Gastrocnemius medialis (tissue), 4 donors: Measurements from ENCODE around the gene GPRC6A. TPM values are rescaled to one million over a fixed set of nuclear protein-coding genes. Genes with fewer than 3 reads are reported as not detected.
"Not testable (repeated sequence)": the region's sequence is repeated elsewhere in the genome, so short reads cannot be mapped to it uniquely, and the experiment has no call there.

Experiments used
- ATAC-seq, 2 donors: fragments of 150-250 bp; one replicate each; pipeline ENCODE4 v1.9.1; 2016
- DNase-seq, 2 donors: peaks; one replicate each; pipeline ENCODE4 v3.0.0-alpha.2; 2019
- H3K27ac ChIP-seq, 4 donors: fragments of 200-600 bp; sonication (generic); 1 replicate in 1 of 4; 2 replicates in 3 of 4; pipeline ENCODE4 v1.5.1; 2016 to 2018; ENCODE audit warnings: mild to moderate bottlenecking in 2 of 4, moderate library complexity in 1 of 4
- H3K27me3 ChIP-seq, 3 donors: fragments of 200-600 bp; sonication (generic) in 2 of 3; 1 replicate in 1 of 3; 2 replicates in 2 of 3; pipeline versions ENCODE4 v1.5.1 to v1.6.0; 2016 to 2019; ENCODE audit warnings: mild to moderate bottlenecking in 1 of 3, moderate library complexity in 1 of 3
- H3K36me3 ChIP-seq, 2 donors: fragments of 200-600 bp; sonication (generic) in 1 of 2; one replicate each; pipeline ENCODE4 v1.5.1; 2017 to 2018
- H3K4me1 ChIP-seq, 2 donors: fragments of 200-600 bp; sonication (generic) in 1 of 2; one replicate each; pipeline ENCODE4 v1.5.1; 2016 to 2017; ENCODE audit warnings: mild to moderate bottlenecking in 2 of 2
- H3K4me3 ChIP-seq, 4 donors: fragments of 200-600 bp; sonication (generic) in 3 of 4; 1 replicate in 1 of 4; 2 replicates in 3 of 4; pipeline ENCODE4 v1.5.1; 2016 to 2019; ENCODE audit warnings: mild to moderate bottlenecking in 2 of 4
- H3K9me3 ChIP-seq, 3 donors: fragments of 200-600 bp; sonication (generic) in 2 of 3; 1 replicate in 1 of 3; 2 replicates in 2 of 3; pipeline ENCODE4 v1.5.1; 2016 to 2019
- POLR2A ChIP-seq, 2 donors: fragments of 450-650 bp; IDR thresholded peaks; one replicate each; pipeline ENCODE4 v1.6.1; 2017; ENCODE audit warnings: antibody characterized with exemption in 2 of 2, mild to moderate bottlenecking in 2 of 2, moderate library complexity in 2 of 2
- in situ Hi-C, 4 donors: fragments of 200-750 bp; cut with MboI; loops; one replicate each; pipeline versions ENCODE4 v1.15.0 to v1.8.0; 2017; ENCODE audit warnings: low sequenced_read_pairs in 4 of 4
- intact Hi-C: fragments of 100-400 bp; cut with DNase I; formaldehyde crosslinking; loops from one replicate; pipeline ENCODE4 v1.15.1; 2023; ENCODE audit warnings: low total_unique reads
- total RNA-seq, 4 donors: library from RNA; depleted of rRNA; stranded (reverse); fragments of >200 nt; gene quantifications; one replicate each; pipeline versions ENCODE4 v1.1.0 to v1.2.3, GENCODE V29; 2016
- TF ChIP-seq, protein P1 (sequence below), 5 experiments: fragments of 450-650 bp in 3 of 5; fragments of 200-600 bp in 2 of 5; sonication (generic) in 2 of 5; IDR thresholded peaks in 4 of 5; conservative IDR thresholded peaks in 1 of 5; 1 replicate in 4 of 5; 2 replicates in 1 of 5; pipeline ENCODE4 v1.5.1; 2016 to 2019; ENCODE audit warnings: antibody characterized with exemption in 5 of 5, mild to moderate bottlenecking in 3 of 5, moderate library complexity in 3 of 5

GPRC6A gene
- total RNA-seq, 4 donors from 2014 or later, result not detected

DNA sequence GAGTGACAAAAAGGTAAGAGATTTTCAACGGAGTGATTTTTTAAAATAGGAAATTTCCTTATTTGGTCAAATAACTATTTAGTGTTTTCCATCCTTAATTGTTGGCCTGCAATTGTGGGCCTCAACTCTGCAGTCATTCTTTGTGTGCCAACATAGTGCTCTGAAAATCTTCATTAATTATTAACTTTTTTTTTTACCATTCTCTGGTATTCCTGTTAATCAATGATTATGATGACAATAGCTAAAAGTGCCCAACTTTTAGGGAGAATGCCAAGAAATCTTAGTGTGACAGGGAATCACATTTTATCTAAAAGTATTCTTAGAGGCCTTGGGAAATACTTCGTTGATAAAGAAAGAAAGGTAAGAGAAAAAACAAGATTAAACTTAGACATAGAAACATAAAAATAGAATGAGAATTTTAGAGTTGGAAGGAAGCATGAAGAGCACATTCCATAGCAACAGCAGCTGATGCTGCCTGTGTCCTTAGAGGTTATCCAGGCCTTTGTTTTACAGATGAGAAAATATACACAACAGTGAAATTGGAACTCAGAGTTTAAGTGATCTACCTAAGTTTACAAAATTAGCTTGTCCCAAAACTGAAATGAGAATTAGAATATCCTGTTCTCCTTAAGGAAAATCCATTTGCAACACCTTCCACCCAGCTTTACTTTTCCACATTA, 1.2 kb downstream of the GPRC6A start:
- no peak for ATAC-seq
- no peak overlapping the region for H3K4me3 ChIP-seq
- DNase-seq, result no peak
- H3K4me1 ChIP-seq, result no peaks in the 10 kb centered on the region
- H3K36me3 ChIP-seq, result no peaks in the 10 kb centered on the region
- intact Hi-C loops (no loop called here), in situ Hi-C loops (no loop called here)
- TF ChIP-seq POLR2A (IDR thresholded peaks at IDR 0.05), result no peak
- TF ChIP-seq, protein P1, sequence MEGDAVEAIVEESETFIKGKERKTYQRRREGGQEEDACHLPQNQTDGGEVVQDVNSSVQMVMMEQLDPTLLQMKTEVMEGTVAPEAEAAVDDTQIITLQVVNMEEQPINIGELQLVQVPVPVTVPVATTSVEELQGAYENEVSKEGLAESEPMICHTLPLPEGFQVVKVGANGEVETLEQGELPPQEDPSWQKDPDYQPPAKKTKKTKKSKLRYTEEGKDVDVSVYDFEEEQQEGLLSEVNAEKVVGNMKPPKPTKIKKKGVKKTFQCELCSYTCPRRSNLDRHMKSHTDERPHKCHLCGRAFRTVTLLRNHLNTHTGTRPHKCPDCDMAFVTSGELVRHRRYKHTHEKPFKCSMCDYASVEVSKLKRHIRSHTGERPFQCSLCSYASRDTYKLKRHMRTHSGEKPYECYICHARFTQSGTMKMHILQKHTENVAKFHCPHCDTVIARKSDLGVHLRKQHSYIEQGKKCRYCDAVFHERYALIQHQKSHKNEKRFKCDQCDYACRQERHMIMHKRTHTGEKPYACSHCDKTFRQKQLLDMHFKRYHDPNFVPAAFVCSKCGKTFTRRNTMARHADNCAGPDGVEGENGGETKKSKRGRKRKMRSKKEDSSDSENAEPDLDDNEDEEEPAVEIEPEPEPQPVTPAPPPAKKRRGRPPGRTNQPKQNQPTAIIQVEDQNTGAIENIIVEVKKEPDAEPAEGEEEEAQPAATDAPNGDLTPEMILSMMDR (IDR thresholded peaks at IDR 0.05 in 4 of 5, conservative IDR thresholded peaks at IDR 0.05 in 1 of 5), result no peak
- H3K27me3 ChIP-seq, result no peaks in the 10 kb centered on the region
- H3K9me3 ChIP-seq, result no peaks in the 10 kb centered on the region
- no peak overlapping the region for H3K27ac ChIP-seq

DNA sequence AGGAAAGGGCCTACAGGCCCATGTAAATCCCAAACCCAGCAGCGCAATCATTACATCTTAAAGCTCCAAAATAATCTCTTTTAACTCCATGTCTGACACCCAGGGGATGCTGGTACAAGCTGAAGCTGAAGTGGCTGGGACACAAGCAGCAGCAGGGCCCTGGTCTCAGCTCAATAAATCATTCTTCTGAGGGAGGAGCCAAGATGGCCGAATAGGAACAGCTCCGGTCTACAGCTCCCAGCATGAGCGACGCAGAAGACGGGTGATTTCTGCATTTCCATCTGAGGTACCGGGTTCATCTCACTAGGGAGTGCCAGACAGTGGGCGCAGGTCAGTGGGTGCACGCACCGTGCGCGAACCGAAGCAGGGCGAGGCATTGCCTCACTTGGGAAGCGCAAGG, 12.5 kb downstream of the GPRC6A start:
- in situ Hi-C loops, ATAC-seq, H3K9me3 ChIP-seq, H3K36me3 ChIP-seq, intact Hi-C loops, H3K4me1 ChIP-seq, DNase-seq, H3K27me3 ChIP-seq, H3K4me3 ChIP-seq, H3K27ac ChIP-seq: not testable (repeated sequence)

DNA sequence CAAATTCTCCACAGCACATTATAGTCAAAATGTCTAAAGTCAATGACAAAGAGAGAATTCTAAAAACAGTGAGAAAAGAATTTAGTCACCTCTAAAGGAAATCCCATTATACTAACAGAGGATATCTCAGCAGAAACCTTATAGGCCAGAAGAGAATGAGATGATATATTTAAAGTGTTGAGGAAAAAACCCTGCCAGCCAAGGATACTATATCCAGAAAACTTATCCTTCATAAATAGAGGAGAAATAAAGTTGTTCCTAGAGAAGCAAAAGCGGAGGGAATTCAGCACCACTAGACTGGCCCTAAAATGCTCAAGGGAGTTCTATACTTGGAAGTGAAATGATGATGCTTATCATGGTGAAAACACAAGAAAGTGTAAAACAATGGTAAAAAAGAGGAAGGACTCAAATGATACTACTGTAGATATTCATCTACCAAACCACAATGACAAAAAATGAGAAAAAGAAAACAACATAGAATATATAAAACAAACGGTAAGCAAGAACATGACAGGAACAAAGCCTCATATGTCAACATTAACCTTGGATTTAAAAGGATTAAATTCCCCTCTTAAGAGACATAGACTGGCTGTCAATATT, 16.7 kb downstream of the GPRC6A start:
- no peak overlapping the region for H3K27ac ChIP-seq
- intact Hi-C loops, result no loop called here
- H3K4me1 ChIP-seq, result no peaks in the 10 kb centered on the region
- ATAC-seq (no peak), DNase-seq (no peak)
- TF ChIP-seq, protein P1 (IDR thresholded peaks at IDR 0.05 in 4 of 5, conservative IDR thresholded peaks at IDR 0.05 in 1 of 5), result no peak
- no peak for TF ChIP-seq POLR2A (IDR thresholded peaks at IDR 0.05)
- in situ Hi-C loops, result no loop called here
- no peak overlapping the region for H3K4me3 ChIP-seq
- no peaks in the 10 kb centered on the region for H3K9me3 ChIP-seq
- no peaks in the 10 kb centered on the region for H3K27me3 ChIP-seq
- no peaks in the 10 kb centered on the region for H3K36me3 ChIP-seq

DNA sequence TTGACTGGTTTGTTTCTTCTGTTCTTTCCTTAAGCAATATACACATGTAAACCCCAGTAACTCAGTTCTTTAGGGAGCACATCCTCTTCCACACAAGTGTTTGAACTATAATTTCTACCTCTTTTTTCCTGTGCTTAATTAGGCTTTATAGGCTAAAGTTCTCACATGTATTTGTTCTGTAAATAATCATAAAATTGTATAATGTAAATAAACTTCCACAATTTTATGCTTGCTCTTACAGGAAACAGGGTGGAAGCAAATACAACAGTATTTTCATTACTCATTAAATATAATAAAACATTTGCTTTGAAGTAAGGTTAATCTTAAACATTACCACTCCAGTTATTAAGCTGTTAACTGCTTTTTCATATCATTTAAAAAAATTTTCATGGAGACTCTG, 26.9 kb downstream of the GPRC6A start:
- H3K4me1 ChIP-seq, result no peaks in the 10 kb centered on the region
- DNase-seq (no peak), ATAC-seq (no peak)
- no peaks in the 10 kb centered on the region for H3K27me3 ChIP-seq
- intact Hi-C loops, result no loop called here
- no peak overlapping the region for H3K4me3 ChIP-seq
- H3K27ac ChIP-seq, result no peak overlapping the region
- no peak for TF ChIP-seq POLR2A (IDR thresholded peaks at IDR 0.05)
- TF ChIP-seq, protein P1 (IDR thresholded peaks at IDR 0.05 in 4 of 5, conservative IDR thresholded peaks at IDR 0.05 in 1 of 5), result no peak
- H3K36me3 ChIP-seq, result no peaks in the 10 kb centered on the region
- in situ Hi-C loops, result no loop called here
- H3K9me3 ChIP-seq, result no peaks in the 10 kb centered on the region

DNA sequence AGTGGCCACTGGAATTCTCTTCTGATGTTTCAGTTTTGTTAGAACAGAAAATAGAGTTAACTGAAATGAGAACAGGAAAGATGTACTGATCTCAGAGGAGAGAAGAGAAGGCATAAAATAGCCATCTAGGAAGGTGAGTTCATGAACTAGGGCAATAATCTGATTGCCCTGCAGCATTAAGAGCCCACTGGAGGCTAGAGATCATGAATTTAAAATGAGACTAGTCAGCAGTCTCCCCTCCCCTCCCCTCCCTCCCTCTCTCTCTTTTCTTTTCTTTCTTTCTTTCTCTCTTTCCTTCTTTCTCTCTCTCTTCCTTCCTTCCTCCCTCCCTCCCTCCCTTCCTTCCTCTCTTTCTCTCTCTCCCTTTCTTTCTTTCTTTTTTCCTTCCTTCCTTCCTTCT, 28.9 kb downstream of the GPRC6A start:
- DNase-seq (no peak), ATAC-seq (no peak)
- in situ Hi-C loops, result no loop called here
- Histone ChIP-seq H3K4me1 (no peaks in the 10 kb centered on the region), H3K36me3 (no peaks in the 10 kb centered on the region), H3K4me3 (no peak overlapping the region), H3K27ac (no peak overlapping the region), H3K9me3 (no peaks in the 10 kb centered on the region), H3K27me3 (no peaks in the 10 kb centered on the region)
- intact Hi-C loops, result no loop called here
- TF ChIP-seq, protein P1 (IDR thresholded peaks at IDR 0.05 in 4 of 5, conservative IDR thresholded peaks at IDR 0.05 in 1 of 5), result no peak
- no peak for TF ChIP-seq POLR2A (IDR thresholded peaks at IDR 0.05)
